Measurements from ENCODE around the gene DNAL4. TPM values are rescaled to one million over a fixed set of nuclear protein-coding genes. Genes with fewer than 3 reads are reported as not detected.

The DNAL4 gene
- total and polyA plus RNA-seq, 2 of the 4 experiments (the other 2 are of a cell fraction) = 6.1 to 12.1 TPM

DNA sequence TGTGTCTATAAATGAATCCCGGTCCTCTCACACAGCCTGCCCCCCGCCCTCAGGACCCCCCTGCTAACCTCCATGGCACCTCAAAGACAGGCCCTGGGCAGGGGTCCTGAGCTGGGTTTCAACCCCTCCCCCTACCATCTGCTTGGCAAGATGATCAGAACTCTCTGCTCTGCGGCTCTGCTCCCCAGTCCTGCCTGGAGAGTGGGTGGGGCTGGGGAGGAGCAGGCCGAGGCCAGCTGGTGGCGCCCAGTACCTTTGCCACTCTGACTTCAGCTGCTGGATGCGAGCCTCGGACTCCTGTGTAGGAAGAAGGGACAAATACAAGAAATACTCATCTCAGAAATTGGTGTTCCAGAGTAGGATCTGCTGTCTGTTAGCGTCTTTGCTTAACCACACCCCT is 53.2 kb downstream of the DNAL4 start:
- POLR2A ChIA-PET (ENCODE audit: unreplicated experiment) = no interaction called here
- Histone ChIP-seq H3K56ac (ENCODE audit: extremely low read depth, insufficient read depth, low read length) (no peak overlapping the region), H3K23ac (ENCODE audit: low read depth, low read length) (no peak overlapping the region), H3K27me3 (ENCODE audit: control insufficient read depth, insufficient read depth, low read length) (no peaks in the 10 kb centered on the region), H3K9ac (ENCODE audit: low read depth, low read length) (no peak overlapping the region), H3K4me1 (ENCODE audit: control insufficient read depth, insufficient read depth, low read length) (no peaks in the 10 kb centered on the region), H4K8ac (ENCODE audit: low read depth in 2 of 2, low read length in 2 of 2) (no peak overlapping the region), H3K4ac (ENCODE audit: low read depth, low read length) (no peak overlapping the region), H2BK5ac (ENCODE audit: low read depth, low read length, poor library complexity, severe bottlenecking) (no peak overlapping the region), H3K9me3 (ENCODE audit: control insufficient read depth, insufficient read depth, low read length) (no peaks in the 10 kb centered on the region), H3K27ac (ENCODE audit: insufficient read depth, low read length) (no peak overlapping the region), H4K20me1 (ENCODE audit: insufficient read depth, low read length) (peaks cover 4% of the 10 kb centered on the region; the same call in 1 of the 2 replicates), H2BK20ac (ENCODE audit: low read depth, low read length) (no peak overlapping the region), H3K9me1 (ENCODE audit: insufficient read depth, low read length) (peaks cover 4% of the 10 kb centered on the region; the same call in 1 of the 2 replicates), H2BK120ac (ENCODE audit: low read depth, low read length) (no peak overlapping the region), H2BK15ac (ENCODE audit: low read depth, low read length) (no peak overlapping the region), H3K4me3 (ENCODE audit: insufficient read depth, low read depth, low read length) (no peak overlapping the region), H3K18ac (ENCODE audit: low read depth, low read length) (no peak overlapping the region), H2AK9ac (replicated peaks; ENCODE audit: low read depth, low read length, poor library complexity) (no peak overlapping the region), H3K14ac (replicated peaks; ENCODE audit: low read depth, low read length) (no peak overlapping the region), H4K5ac (ENCODE audit: low read depth, low read length) (no peak overlapping the region), H2AK5ac (ENCODE audit: low read depth, low read length) (no peak overlapping the region), H4K91ac (ENCODE audit: insufficient read depth, low read depth, low read length) (no peak overlapping the region), H3K79me1 (ENCODE audit: low read depth in 1 of 2, low read length in 2 of 2) (peaks cover 9 to 32% of the 10 kb centered on the region in 2 experiments; a peak in 1 of 4 replicates), H3K36me3 (ENCODE audit: control insufficient read depth, insufficient read depth, low read length) (peaks cover 79% of the 10 kb centered on the region), H3K4me2 (ENCODE audit: low read depth, low read length) (no peak overlapping the region), H2AFZ (replicated peaks; ENCODE audit: low read length, poor library complexity) (no peak overlapping the region)
- intact Hi-C loops (cut with micrococcal nuclease) (no loop called here), in situ Hi-C loops (cut with MboI; ENCODE audit: low sequenced_read_pairs) (no loop called here), dilution Hi-C loops (cut with HindIII; ENCODE audit: low sequenced_read_pairs, unreplicated experiment) (no loop called here)
- DNase-seq (no peak), ATAC-seq (ENCODE audit: low read depth) (no peak)
- CTCF ChIA-PET = no interaction called here
- TF ChIP-seq, protein P1, sequence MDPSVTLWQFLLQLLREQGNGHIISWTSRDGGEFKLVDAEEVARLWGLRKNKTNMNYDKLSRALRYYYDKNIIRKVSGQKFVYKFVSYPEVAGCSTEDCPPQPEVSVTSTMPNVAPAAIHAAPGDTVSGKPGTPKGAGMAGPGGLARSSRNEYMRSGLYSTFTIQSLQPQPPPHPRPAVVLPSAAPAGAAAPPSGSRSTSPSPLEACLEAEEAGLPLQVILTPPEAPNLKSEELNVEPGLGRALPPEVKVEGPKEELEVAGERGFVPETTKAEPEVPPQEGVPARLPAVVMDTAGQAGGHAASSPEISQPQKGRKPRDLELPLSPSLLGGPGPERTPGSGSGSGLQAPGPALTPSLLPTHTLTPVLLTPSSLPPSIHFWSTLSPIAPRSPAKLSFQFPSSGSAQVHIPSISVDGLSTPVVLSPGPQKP (IDR thresholded peaks at IDR 0.05; ENCODE audit: borderline replicate concordance, low read depth, low read length) = no peak
- TF ChIP-seq CEBPB (IDR thresholded peaks at IDR 0.05; ENCODE audit: low read depth, low read length) (no peak), NFE2L2 (IDR thresholded peaks at IDR 0.05; ENCODE audit: low read depth, low read length) (no peak), FOS (IDR thresholded peaks at IDR 0.05; ENCODE audit: low read depth, low read length) (no peak)
- WGBS, 2 experiments (ENCODE audit: extremely low coverage in 2 of 2, insufficient read length in 1 of 2) = 90% methylated on average over 2 of the region's 8 CpGs; no CpG with 5 or more reads in 1 of the 2 experiments
- BruUV-seq (replicated peaks) = no TSS peak
